ENCODE results near the gene TMEM259. TPM values are rescaled to one million over a fixed set of nuclear protein-coding genes. Genes with fewer than 3 reads are reported as not detected.

Gene TMEM259
- total RNA-seq, 1 experiment from 2014 or later = 171 TPM

DNA sequence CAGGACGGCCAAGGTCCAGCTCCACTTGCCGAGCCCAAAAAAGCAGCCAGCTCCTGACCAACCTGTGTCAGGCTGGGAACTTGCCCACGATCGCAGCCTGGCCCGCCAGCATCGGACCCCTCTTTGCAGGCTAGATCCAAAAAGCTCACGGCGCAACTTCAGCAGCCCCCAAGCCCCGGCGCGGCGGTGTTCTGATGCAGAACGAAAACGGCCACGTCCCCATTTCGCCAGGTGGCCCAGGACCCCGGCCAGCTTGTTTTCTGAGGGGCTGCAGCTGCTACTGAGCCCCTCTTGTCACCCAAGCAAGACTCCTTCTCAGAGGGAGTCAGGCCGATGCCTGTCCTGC, 1.3 kb downstream of the TMEM259 start:
- Mint-ChIP-seq H3K4me1 (peaks cover 17 to 35% of the 10 kb centered on the region in 2 experiments), H3K4me3 (peak overlapping the region; percentile 89 to 91), H3K27me3 (ENCODE audit: low read depth) (no peaks in the 10 kb centered on the region; the same call in 1 of the 2 replicates), H3K27ac (peak overlapping the region in 1 of 3 experiments; percentile 94; a peak in 1 of 7 replicates), H3K9me3 (no peaks in the 10 kb centered on the region; a peak in 1 of 5 replicates), H3K36me3 (ENCODE audit: insufficient read depth in 1 of 3, low read depth in 3 of 3) (peaks cover 0 to 7% (median 0%) of the 10 kb centered on the region in 3 experiments; a peak in 3 of 7 replicates)
- no peak overlapping the region for H4K91ac ChIP-seq (ENCODE audit: insufficient read length, low read depth, low read length)
- no peak overlapping the region for H3K18ac ChIP-seq (ENCODE audit: insufficient read length, low read depth, low read length)
- H3K56ac ChIP-seq (ENCODE audit: insufficient read length, low read depth, low read length) = no peak overlapping the region
- no peak overlapping the region for H2AFZ ChIP-seq (ENCODE audit: low read length)
- H2BK12ac ChIP-seq (ENCODE audit: insufficient read length, low read depth, low read length) = no peak overlapping the region
- TF ChIP-seq, protein P1, sequence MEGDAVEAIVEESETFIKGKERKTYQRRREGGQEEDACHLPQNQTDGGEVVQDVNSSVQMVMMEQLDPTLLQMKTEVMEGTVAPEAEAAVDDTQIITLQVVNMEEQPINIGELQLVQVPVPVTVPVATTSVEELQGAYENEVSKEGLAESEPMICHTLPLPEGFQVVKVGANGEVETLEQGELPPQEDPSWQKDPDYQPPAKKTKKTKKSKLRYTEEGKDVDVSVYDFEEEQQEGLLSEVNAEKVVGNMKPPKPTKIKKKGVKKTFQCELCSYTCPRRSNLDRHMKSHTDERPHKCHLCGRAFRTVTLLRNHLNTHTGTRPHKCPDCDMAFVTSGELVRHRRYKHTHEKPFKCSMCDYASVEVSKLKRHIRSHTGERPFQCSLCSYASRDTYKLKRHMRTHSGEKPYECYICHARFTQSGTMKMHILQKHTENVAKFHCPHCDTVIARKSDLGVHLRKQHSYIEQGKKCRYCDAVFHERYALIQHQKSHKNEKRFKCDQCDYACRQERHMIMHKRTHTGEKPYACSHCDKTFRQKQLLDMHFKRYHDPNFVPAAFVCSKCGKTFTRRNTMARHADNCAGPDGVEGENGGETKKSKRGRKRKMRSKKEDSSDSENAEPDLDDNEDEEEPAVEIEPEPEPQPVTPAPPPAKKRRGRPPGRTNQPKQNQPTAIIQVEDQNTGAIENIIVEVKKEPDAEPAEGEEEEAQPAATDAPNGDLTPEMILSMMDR (conservative IDR thresholded peaks at IDR 0.05) = no peak
- no peak overlapping the region for H4K8ac ChIP-seq (replicated peaks; ENCODE audit: insufficient read length, low read depth, low read length)
- peak overlapping the region; percentile 67 for H3K9ac ChIP-seq (ENCODE audit: extremely low read depth, insufficient read length, low read length)
- no peaks in the 10 kb centered on the region for H3K27me3 ChIP-seq (ENCODE audit: insufficient read depth, low read length)
- H2AK5ac ChIP-seq (ENCODE audit: insufficient read length, low read length) = no peak overlapping the region
- H3K4me2 ChIP-seq (ENCODE audit: insufficient read depth, insufficient read length, low read length) = peak overlapping the region; percentile 64
- H3K79me1 ChIP-seq (ENCODE audit: insufficient read depth, low read depth, low read length, poor library complexity, severe bottlenecking) = peaks cover 7% of the 10 kb centered on the region
- no peaks in the 10 kb centered on the region; the same call in 1 of the 2 replicates for H3K4me1 ChIP-seq (ENCODE audit: insufficient read depth, low read length)
- no peak overlapping the region for H3T11ph ChIP-seq (ENCODE audit: low read length)
- no peak for DNase-seq
- no peaks in the 10 kb centered on the region for H4K20me1 ChIP-seq (ENCODE audit: control insufficient read depth, insufficient read depth, insufficient read length)
- H3K23ac ChIP-seq (ENCODE audit: insufficient read length, low read depth, low read length) = no peak overlapping the region
- no CpG with 5 or more reads among the region's 18 CpGs for WGBS (ENCODE audit: extremely low coverage, insufficient read length, low lambda C conversion rate)
- peaks cover 10% of the 10 kb centered on the region for H3K23me2 ChIP-seq (ENCODE audit: insufficient read length, low read depth, low read length, poor library complexity, severe bottlenecking)
- H2BK120ac ChIP-seq (ENCODE audit: low read depth, low read length, poor library complexity, severe bottlenecking) = no peak overlapping the region
- H3K79me2 ChIP-seq (ENCODE audit: insufficient read depth, low read length) = peaks cover 45% of the 10 kb centered on the region; the same call in 1 of the 2 replicates
- no peak overlapping the region for H2BK15ac ChIP-seq (ENCODE audit: low read depth, low read length)
- no peak overlapping the region for H2BK20ac ChIP-seq (ENCODE audit: low read depth, low read length, poor library complexity, severe bottlenecking)
- no peak overlapping the region for H2BK5ac ChIP-seq (ENCODE audit: insufficient read length, low read length)
- no peak overlapping the region for H3K27ac ChIP-seq (ENCODE audit: insufficient read length, low read depth, low read length)
- H4K5ac ChIP-seq (ENCODE audit: insufficient read length, low read depth, low read length) = no peak overlapping the region
- no peak overlapping the region for H3K14ac ChIP-seq (ENCODE audit: insufficient read depth, low read length)
- H3K9me3 ChIP-seq (ENCODE audit: control insufficient read depth, low read depth, low read length) = no peaks in the 10 kb centered on the region
- no peak overlapping the region for H3K4ac ChIP-seq (ENCODE audit: low read depth, low read length)

All from H9 (cell line).